Activated T-cell treated with anti-CD3 and anti-CD28 coated beads for 4 hours (primary cell): ENCODE data around the gene CCDC150.
"Not testable (repeated sequence)": the region's sequence is repeated elsewhere in the genome, so short reads cannot be mapped to it uniquely, and the experiment has no call there.

Experiments used
- DNase-seq: peaks from one replicate; pipeline ENCODE4 v3.0.0-alpha.2; 2020

CCDC150 gene

DNA sequence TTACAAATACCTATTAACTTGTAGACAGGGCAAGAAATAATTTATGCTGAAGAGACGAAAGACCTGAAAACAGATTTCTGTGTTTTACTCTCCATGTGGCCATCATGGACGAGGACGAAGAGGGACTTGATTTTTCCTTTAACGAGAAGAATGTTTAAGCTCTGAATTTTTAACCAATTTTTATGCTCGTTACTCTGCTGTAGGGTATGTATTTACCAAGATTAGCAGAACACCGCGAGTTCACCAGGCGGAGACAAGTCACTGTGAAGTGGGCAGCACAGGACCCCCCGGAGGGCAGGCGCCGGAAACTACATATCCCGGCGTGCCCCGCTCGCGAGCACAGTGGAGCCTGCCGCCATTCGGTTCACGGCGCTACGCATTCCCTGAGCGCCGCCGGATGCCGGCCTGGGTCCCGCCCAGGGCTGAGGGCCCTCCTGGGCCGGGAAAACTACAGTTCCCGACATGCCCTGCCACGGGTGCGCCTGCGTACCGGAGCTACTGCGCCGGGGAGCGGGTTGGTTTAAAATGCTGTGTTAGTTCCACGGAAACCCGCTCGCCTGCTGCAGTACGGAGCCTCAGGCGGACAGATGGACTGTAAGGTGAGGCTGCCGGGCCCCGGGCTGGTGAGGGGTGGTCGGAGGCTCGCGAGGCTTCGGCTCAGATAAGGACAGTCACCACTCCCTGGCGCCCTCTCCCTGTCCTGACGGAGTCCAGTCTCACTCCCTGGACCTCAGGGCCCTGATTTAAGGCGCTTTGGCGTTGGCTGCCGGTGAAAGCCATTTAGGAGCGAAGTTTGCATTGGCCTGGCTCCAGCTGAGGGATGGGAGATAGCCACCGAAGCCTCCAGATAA lies at the start of gene CCDC150:
TSS of gene CCDC150 (plus strand) at position 536 of the 851 bp plus-strand sequence. CDS start at position 588, 52 bp downstream.
- DNase-seq = peak; percentile 90

DNA sequence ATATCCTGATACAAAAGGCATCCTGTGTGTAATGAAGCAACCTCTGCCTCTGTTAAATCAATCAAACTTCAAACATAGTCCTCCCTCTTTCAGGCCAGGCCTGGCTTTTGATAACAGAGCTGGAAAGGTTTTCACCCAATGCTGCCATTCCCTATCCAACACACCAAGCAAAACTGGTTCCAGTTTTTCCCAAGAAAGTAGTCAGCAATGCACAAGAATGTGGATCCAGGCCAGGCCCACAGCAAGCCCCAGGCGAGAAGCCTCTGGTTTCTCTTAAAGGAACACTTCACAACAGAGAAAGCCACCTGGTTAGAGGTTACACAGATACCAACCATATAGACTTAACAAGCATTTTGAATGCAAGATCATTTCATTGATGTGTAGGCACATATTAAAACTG lies 49.2 kb upstream of the CCDC150 start:
- DNase-seq = no peak

DNA sequence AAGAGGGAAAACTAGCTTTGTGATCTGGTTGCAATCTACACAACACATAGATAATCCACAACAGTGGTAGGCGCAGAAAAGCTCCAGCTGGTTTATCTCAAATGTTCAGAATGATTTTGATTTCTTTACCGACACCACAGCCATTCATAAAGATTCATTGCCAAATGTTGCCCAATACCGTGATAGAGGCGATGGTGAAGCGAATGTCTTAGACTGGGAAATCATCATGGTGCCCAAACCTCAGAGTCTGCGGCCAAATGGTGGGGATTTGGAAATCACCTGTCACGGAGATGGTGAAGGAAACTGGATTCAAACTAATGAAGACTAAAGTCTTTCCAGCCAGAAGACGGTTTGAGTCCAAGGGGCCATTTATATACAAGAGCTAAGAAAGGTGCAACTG lies 48.5 kb upstream of the CCDC150 start:
- DNase-seq = no peak

DNA sequence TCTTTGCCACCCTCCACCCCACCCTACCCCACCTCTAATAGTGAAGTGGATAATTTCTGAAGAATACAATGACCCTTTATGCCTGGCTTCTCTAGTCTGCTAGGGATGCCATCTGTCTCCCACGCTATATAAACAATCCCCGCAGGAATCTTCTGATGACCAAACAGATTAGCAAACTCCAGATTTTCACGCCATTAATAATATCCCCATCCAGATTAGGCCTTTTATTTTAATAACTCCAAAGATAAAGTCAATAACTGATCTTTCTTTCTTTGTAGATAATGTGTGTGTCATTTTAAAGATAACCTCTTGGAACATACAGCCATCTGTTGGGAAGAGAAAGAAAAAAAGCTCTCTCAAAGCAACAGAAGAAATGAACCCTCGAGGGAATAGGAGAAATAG lies 47.9 kb upstream of the CCDC150 start:
- DNase-seq = no peak

DNA sequence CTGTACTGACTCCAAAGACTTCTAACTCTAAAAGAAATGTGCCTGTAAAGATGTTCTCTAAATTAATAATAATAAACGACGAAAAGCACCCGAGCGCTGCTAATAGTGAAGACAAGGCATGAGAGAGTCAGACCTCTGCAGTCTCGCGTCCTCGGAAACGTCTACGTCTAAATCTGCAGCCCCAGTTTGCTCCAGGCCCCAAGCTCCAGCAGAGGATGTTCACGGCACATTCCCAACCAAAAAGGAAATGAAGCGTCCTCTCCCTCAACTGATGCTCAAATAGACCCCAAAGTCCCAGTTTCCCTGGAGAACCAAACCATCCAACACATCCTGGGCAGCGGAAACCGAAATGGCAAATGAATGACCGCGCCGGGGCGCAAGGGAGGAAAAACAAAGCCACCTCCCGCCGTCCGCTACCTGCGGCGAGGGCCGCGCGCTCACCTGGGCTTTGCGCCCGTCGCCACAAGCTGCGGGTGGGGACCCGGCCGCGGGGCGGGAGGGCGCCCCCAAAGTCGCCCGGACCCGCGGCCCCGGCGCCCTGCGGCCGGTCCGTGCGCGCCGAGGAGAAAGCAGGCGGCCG lies 47.1 kb upstream of the CCDC150 start:
- DNase-seq = no peak

- no peak for DNase-seq
Measured at GRCh38 chr2:196592911-196593881, 46.3 kb upstream of the CCDC150 start, which contains the start of gene HECW2. TSS of gene HECW2 (minus strand) at chr2:196593554.

- DNase-seq = no peak
Measured at GRCh38 chr2:196594158-196594557, 45.4 kb upstream of the CCDC150 start.

- no peak for DNase-seq
Measured at GRCh38 chr2:196597531-196597930, 42.0 kb upstream of the CCDC150 start.

GRCh38 chr2:196598412-196598811 lies 41.1 kb upstream of the CCDC150 start:
- no peak for DNase-seq

GRCh38 chr2:196598846-196599245 lies 40.7 kb upstream of the CCDC150 start:
- no peak for DNase-seq

DNA sequence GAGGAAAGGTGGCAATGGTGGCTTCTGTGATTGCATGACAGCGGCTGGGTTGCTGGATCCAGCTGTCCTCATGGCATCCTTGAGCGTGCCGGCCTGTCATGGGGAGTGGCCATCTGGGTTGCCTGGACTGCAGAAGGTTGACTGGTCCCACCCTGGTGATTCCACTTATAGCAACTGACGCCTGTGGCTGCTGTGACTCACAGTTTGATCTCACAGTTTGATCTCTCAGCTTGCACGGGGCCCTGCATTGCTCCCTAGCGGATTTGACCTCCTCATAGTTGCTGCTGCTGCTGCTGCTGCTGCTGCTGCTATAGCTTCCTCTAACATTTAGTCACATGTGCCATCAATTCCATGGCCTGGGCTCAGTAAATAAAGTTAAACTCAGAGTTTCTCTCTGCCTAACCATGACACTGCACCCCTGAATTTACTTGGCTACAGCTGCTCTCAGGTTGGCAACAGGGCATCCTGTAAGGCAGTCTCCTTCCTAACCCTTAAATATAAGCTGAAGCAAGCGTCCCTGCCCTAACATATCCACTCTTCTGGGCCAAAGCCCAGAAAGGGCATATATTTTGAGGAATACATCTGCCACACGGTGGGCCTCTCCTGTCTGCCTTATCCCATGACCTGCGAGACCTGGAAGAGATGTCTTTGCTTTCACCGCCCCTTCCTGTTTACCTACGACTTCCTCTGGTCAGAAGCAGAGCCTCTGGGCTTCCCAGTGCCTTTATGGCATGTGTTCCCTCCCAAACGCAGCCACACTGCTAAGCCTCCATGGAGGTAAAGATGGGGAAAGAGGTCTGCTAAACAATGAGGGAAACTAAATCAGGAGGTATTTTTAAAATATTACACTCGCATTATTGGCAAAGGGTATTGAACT lies 37.8 kb upstream of the CCDC150 start:
- DNase-seq = no peak

DNA sequence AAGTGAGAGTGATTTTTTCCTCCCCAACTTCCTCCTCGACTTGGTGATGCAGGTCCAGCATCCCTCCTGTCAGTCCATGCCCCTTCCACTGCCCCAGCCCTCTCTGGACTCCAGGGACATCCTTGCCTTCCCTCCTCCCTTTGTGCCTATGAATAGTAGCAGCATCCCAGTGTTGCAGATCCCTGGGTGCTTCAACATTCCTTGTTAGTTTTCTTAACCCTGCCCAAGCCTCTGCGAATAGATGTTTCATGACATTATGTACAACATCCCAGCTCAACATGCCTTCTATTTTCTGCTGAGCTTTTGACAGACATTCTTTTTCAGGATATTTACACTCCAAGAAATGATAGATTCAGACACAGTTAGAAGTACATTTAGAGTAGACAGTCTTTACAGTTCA lies 35.3 kb upstream of the CCDC150 start:
- no peak for DNase-seq

DNA sequence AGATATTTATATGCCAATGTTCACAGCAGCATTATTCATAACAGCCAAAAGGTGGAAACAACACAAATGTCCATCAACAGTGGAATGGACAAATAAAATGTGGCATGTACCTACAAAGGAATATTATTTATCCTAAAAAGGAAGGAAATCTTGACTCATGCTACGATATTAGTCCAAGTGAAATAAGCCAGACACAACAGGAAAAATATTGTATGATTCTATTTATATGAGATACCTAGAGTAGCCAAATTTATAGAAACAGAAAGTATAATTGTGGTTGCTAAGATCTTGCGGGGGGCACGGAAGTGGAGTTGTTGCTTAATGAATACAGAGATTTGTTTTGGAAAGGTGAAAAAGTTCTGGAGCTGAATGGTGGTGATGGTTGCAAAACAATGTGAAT lies 33.0 kb upstream of the CCDC150 start:
- DNase-seq = no peak

DNA sequence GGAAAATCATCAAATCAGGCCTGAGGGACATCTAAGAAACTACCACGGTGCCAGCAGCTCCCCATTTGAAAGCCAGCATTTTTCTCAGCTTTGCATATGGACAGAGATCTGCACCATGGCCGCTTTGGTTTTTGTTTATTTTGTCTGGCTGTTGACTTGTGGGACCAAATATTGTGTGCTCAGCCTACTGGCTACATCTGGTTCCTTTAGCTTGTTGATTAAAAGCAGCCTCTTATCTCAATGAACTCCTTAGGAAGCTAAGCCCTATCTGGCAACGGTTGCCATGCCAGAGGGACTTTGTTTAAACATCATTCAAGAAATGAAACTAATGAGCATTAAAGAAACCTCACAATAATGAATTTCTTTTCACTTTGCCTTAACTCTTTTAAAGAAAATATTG lies 32.4 kb upstream of the CCDC150 start:
- DNase-seq = no peak

DNA sequence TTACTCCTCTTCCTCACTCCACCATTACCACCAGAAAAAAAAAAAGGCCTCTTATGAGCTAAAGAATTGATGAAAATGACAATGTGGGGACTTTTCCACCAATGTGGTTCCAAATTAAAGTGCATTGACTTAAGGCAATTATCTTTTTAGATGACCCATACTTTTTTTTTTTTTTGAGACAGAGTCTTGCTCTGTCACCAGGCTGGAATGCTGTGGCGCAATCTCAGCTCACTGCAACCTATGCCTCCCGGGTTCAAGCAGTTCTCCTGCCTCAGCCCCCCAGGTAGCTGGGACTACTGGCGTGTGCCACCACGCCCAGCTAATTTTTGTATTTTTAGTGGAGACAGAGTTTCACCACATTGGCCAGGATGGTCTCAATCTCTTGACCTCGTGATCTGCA lies 31.6 kb upstream of the CCDC150 start:
- DNase-seq = not testable (repeated sequence)

GRCh38 chr2:196609806-196610205 lies 29.7 kb upstream of the CCDC150 start:
- no peak for DNase-seq

- no peak for DNase-seq
Measured at GRCh38 chr2:196610796-196611195, 28.7 kb upstream of the CCDC150 start.

DNA sequence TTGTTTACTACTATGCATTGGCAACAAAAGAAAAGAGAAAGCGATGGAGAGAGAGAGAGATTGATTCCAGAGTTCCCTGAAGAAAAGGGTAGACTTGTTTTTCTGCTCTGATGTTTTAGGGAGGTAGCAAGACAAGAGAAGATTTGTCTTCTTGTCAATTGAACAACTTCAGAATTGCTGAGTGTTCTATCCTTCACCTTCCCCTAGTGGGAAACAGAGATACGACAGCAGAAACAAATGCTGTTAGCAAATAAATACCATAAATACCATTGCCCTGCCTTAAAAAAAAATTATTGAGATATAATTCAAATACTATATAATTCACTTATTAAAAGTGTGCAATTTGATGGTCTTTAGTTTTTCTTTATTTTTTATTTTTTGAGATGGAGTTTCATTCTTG lies 26.2 kb upstream of the CCDC150 start:
- DNase-seq = no peak

DNA sequence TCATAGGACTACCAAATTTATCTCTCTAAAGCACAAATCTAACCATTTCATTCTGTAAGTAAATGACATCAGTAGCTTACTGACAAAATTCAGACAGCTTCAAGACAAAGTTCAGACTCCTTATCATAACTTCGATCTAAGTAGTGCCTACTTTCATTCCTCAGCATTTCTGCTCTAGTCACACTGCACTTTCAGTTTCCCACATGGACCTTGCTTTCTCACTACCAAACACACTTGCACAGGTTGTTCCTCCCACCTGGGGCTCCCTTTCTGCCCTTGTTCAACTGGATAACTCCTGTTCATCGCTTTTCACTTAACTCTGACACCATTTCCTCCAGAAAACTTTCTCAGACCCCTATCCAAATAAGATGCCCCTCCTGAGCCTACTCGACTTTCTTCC lies 22.1 kb upstream of the CCDC150 start:
- DNase-seq = no peak

- DNase-seq = no peak
Measured at GRCh38 chr2:196618661-196619060, 20.9 kb upstream of the CCDC150 start.

- no peak for DNase-seq
Measured at GRCh38 chr2:196630531-196630930, 9.0 kb upstream of the CCDC150 start.

- no peak for DNase-seq
Measured at GRCh38 chr2:196635156-196635555, 4.4 kb upstream of the CCDC150 start.
